Uterus (tissue), 2 donors: Measurements from ENCODE around the gene STOX2.

Experiments
- CTCF ChIP-seq, 4 experiments: fragments of 200-600 bp in 2 of 4; fragments of 450-650 bp in 2 of 4; sonication (generic) in 2 of 4; IDR thresholded peaks; one replicate each; pipeline ENCODE4 v1.5.1; 2016 to 2019; ENCODE audit warnings: antibody characterized with exemption in 4 of 4, mild to moderate bottlenecking in 2 of 4, moderate library complexity in 1 of 4
- POLR2A ChIP-seq, 2 donors: fragments of 450-650 bp; IDR thresholded peaks; one replicate each; pipeline ENCODE4 v1.6.1; 2016; ENCODE audit warnings: antibody characterized with exemption in 2 of 2, mild to moderate bottlenecking in 1 of 2, moderate library complexity in 1 of 2

GRCh38 chr4:183921335-183921734 lies 16.2 kb downstream of the STOX2 start:
- TF ChIP-seq CTCF (IDR thresholded peaks at IDR 0.05) (no peak), POLR2A (IDR thresholded peaks at IDR 0.05) (no peak)
